Right kidney (tissue), 1 donor: ENCODE results near the gene MN1.
A peak's percentile ranks its signal among the peaks of the same experiment; 100 is the strongest.

Experiments
- DNase-seq: peaks from one replicate; pipeline ENCODE4 v3.0.0-alpha.2; 2016

Gene MN1

GRCh38 chr22:27800250-27801201, 1.0 kb downstream of the MN1 start:
- DNase-seq: no peak

DNA sequence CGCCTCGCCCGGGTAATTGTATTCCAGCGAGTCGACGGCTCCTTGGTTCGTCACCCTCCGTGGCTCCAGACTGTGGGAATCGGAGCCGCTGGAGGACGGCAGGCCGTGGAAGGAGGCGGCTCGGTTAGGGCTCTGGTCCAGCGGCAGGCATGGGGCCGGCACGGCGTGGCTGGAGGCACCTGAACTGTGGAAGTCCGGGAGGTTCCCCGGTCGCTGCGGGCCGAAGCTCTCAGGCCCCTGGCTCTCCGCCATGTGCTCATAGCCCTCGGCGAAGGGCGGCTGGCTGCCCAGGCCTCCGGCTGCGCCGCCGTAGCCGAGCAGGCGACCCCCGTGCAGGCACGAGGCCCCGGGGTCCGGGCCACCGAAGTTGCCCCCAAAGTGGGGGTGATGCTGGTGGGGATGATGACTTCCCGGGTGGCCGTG, 1.7 kb downstream of the MN1 start:
- peak; percentile 74 for DNase-seq

DNA sequence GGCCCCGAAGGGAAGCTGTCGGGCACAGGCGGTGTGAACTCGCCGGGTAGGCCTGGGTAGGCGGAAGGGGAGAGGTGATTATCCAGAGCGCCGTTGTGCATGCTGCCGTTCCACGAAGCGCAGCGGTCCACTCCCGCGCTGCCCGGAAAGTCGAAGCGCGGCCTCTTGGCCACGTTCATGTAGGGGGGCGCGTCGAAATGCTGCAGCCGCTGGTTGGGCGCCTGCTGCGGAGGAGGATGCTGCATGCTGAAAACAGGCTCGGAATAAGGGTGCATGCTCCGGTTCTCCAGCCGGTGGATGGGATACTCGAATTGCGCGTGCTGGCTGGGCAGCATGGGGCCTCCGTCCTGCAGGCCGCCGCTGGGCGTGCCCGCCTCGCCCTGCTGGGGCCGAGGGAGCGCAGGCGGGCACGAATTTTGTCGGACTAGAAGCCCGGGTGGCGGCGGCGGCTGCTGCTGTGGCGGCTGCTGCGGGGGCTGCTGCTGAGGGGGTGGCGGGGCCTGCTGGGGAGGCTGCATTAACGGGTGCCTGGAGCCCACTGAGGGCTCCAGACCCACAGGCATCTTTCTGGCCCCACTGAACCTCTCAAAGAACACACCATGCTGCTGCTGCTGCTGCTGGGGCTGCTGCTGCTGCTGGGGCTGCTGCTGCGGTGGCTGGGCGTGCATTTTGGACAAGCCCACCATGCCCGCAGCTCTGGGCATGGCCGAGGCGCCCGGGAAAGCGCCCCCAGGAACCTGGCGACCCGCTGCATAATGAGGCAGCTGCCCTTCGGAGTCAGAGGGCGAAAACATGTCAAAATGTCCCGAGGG, 2.3 kb downstream of the MN1 start:
- DNase-seq: peak; percentile 71

DNA sequence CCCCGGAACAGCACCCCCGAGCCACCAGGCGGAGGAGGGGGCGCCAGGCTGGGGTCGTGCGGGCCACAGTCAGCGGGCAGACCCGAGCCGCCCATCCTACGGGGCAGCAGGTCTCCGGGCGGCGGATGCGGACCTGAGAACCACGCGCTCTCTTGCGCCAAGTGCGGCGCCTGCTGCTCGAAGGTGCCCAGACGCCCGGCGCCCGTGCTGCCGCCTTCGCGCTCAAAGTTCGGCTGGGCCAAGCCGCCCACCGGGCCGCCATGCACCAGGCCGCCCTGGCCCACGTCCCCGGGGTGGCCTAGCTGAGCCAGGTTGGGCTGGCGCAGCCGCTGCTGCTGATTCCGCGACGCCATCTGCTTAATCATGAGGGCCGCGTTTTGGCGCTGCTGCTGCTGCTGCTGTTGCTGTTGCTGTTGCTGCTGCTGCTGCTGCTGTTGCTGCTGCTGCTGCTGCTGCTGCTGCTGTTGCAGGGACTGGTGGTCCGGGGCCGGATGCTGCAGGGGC, 3.0 kb downstream of the MN1 start:
- peak; percentile 69 for DNase-seq

GRCh38 chr22:27797520-27798391, 3.8 kb downstream of the MN1 start:
- DNase-seq: no peak

DNA sequence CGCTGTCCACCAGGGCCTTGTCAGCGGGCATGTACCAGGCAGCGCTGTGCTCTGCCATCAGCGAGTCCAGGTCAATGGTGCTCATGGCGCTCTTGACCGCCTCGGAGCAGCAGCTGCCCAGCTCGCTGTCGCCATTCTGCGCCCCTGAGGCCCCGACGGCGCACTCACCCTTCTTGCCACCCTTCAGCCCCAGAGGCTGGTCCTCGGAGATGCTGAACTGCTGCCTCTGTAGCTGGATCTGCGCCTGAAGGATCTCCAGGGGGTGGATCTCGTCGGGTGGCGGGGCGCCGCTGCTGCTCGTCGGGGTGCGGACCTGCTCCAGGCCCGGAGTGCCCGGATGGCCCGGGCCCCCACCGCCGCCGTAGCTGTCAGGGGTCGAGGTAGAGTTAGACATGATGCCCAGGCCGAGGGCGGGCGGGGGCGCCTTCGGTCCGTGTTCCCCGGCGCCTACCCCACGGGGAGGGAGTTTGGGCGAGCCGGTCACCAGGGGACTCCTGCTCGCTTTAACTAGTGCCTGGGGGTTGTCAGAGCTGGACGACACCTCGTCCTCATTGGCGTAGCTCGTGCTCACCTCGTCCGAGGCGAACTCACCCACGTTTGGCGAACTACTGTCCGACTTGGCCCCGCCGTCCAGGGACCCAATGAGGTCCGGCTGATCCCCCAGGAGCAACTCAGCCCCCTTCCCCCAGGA, 4.6 kb downstream of the MN1 start:
- no peak for DNase-seq

DNA sequence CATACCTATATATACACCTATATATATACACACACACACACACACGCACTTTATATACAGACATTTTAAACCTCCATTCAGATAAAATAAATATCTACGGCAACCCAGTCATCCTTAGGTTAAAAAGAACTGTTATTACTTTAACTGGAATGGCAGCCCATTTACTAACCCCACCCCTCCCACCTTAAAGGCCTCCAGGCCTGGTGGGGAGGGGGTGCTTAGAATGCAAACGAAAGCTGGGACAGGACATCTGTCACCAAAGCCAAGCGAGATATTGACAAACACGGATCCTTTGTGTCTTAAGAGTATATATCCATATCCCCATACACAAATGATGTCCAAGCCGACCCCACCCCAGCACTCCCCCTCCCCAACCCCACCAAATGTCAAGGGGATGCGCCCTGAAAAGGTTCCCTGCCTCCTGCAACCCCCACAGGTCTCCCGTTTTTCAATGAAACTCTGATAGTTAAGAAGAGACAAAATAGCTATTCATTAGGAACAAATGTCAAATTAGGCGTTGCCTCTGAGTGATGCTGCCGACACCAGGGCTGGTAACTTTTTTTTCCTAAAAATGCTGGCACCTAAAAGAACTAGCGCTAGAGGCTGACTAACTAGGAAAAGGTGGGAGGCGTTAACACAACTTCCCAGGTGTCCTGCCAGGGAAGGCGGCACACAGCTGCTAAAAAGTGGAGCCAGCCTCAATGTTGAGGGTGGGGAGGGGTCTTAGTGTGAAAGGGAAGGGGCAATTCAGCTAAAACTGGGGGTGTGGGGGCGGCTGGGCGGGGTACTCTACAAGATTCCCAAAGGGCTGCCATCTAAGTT, 5.6 kb downstream of the MN1 start:
- no peak for DNase-seq

- no peak for DNase-seq
Observed at GRCh38 chr22:27795053-27795452, 6.5 kb downstream of the MN1 start.

GRCh38 chr22:27794226-27794625, 7.3 kb downstream of the MN1 start:
- DNase-seq: no peak

DNA sequence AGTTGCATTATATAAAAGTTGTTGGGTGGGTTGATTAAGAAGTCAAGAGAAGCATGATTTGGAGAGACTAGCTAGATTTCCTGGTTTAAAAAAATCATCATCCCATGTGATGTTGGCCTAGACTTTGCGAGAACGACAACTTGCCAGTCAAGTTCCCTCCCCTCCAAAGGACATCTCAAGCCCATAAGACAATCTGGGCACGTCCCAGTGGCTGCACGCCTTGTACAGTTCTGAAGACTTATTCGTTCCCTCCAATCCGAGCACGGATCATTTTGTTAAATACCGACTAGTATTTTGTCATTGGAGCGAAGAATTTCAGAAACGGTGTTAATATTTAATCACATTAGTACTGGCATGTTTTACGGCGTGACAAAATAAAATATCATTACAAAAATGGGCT, 8.0 kb downstream of the MN1 start:
- no peak for DNase-seq

DNA sequence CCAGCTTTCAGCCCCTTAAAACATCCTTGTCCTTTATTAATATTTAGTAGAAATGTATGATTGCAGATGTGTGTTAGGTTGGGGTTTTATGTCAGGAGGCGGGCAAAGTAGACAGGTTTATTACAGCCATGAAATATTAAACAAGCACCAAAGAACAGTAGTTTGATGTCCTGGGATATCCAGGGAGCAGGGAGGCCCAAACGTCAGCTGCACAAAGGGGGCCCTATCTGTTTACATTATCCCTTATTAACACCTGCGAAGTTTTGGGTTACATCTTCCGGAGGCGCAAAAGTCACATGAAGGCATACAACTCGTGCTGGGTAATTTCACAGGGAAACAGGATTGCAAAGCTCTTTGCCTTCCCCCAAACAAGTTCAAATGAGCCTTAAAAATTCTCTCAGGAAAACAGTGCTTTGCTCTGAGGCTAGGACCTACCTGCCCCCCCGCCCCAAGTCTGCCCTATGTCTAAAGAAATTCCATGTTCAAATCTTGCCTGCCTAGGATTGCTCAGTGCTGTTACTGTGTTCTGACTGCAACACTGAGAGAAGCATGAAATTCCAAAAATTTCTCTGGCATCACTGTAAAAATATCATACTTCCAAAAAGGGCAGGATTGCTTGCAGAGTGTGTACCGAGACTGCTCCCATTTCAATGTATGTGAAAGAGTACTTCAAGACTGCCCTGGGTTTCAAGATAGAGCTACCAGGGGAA, 8.9 kb downstream of the MN1 start:
- no peak for DNase-seq

DNA sequence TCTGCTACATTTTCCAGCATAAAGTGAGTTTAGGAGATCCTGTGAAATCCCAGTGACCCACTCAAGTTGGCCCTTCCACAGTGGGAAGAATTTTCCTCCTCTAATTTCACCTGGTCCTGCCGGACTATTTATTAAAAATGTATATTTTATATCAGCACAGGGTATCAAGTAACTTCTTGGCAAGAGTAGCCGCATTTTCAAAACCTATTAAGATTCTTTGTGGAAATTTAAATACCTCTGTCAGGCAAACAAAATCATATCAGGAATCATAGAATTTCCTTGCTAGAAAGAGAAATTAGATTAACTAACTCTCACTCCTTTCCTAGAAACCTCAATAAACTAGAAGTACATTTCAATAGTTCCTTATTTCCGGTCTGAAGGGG, 9.7 kb downstream of the MN1 start:
- no peak for DNase-seq

DNA sequence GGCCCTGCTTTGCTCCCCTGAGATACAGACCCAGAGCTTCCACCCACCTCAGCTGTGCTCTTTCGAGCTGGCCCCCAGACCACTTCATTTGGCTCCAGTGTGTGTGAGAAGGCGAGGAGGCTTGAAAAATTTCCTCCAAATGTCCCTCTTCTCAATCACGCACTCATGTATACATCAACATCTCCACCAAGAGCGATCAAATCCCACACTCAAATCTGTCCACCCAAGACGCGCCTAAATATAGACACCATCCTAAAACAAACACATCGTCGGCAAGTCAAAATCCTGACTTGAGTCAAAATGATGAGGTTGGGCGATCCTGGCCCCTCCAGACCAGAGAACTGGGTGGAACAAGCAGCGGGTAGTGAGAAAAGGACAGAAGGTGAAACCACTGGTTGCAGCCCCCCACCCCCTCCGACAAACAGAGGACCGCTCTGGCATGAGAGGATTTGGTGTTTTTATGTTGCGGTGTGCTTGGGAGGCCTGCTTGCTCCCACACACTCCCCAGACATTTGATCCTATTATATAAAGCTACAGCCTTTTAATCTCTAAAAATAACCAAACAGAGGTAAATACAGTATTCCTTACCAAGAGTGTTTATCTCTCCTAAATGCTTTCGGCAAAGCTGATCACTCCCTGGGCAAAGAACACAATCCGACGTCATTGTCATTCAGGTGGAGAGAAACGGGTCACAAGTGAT, 10.2 kb downstream of the MN1 start:
- no peak for DNase-seq

DNA sequence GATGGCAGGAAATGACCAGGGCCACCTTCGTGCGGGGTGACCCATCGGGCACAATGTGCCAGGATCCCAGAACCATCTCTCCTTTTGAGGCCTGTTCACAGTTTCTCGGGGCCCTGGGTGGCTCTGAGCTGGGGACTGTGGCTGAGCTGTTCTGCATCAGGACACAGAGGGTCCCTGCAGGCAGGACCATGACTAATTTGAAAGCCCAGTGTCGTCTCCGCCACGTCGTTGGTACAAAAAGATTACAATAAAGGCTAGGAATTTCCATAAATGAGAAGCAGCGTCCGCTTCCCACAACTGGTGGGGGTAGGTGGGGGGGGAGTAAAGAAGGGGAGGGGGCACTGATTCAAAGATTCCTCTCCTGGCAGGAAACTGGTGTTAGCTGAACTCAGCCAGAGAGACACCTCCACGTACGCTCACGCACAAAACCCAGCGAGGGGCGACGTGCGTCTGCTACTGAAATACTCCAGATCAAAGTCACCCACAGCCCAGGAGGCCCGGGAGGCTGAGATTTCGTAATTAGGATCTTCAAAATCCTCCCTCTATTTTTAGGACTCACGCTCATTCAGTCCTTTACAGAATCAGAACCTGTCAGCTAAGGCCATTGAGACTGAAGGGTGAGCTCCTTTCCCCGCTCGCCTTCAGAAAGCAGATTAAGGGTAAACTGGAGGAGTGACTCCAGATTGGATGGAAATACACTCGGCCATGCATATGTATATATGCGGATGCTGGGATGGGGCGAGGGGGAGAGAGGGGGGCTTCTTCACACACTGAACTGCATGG, 11.0 kb downstream of the MN1 start:
- DNase-seq: no peak

GRCh38 chr22:27788500-27789288, 12.9 kb downstream of the MN1 start:
- no peak for DNase-seq

DNA sequence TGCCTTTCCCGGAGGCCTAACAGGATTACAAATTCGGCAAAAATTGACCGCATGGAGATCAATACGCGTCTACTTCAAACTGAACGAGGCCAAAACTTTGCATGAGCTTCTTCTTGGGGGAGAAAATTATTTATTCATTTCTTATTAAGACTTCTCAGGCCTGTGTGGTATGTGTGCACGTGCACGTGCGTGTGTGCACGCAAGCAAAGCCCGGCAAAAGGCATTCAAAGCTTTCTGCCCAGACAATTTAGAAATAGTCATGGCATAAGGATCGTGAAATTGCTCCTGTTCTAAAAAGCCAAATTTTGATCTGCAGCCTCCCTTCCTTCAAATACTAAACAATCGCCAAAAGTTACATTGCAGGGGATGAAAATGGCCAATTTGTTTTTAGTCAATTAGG, 14.6 kb downstream of the MN1 start:
- no peak for DNase-seq

- DNase-seq: no peak
Observed at GRCh38 chr22:27786291-27786932, 15.1 kb downstream of the MN1 start.
